NCI-H2227 (cell line): ENCODE results near the gene SLC38A3.
"Not testable (repeated sequence)": the region's sequence is repeated elsewhere in the genome, so short reads cannot be mapped to it uniquely, and the experiment has no call there.

ENCODE experiments used
- DNase-seq: peaks from one replicate; lab custom pipeline; 2025; ENCODE audit not compliant: unreplicated experiment; lab: John Stamatoyannopoulos, UW

Gene SLC38A3

DNA sequence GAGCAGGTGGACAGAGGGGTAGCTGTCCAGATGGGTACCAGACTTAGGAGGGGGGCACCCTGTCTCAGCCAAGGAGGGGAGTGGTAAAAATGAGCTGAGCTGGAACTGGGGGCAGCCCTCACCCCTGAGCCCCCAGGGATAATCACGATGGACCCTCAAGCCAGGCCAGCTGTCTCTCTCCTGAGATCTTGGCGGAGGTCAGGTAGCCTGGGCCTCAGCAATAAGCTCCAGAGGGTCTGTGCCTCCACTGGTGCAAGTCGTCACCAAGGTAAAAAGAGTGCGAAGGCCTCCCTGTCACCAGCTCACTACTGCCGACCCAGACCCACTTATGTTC lies 5.1 kb downstream of the SLC38A3 start:
- no peak for DNase-seq

DNA sequence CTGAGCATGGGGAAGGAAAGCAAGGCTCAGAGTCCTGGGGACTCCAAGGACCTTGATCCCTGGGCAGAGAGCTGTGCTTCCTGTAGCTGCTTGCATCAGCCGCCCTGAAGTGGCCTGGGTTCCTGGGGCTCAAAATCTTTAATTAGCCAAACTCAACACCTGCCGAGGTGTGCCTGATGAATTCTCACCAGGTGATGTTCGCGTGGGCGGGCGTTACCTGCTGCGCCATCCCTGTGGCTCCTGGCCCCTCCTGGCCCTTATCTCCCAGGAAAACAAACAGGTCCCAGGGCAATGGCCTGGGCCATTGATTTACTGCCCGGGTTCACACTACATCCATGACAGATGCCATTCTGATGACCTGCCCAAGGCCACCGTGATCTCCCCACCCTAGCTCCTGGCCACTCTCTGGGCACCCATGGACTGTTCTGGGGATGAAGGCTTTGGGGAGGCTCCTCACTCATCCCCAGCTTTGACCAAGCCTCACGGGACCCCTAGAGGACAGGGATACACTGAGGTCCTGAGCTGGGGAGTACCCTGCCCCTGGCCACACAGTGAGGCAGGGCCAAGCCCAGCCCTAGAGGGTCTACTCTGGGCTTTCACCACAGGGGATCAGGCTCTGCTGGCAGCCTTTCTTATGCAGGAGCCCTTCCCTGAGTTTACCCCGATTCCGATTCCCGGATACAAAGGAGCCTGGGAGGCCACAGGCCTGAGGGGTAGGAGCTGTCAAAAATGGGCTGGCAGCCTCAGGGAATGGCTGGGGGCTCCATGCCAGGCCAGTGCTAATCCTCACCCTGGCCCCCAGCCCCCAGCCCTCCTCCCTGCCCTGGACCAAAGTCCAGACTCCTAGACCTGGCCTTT lies 5.7 kb downstream of the SLC38A3 start:
- DNase-seq, result no peak

DNA sequence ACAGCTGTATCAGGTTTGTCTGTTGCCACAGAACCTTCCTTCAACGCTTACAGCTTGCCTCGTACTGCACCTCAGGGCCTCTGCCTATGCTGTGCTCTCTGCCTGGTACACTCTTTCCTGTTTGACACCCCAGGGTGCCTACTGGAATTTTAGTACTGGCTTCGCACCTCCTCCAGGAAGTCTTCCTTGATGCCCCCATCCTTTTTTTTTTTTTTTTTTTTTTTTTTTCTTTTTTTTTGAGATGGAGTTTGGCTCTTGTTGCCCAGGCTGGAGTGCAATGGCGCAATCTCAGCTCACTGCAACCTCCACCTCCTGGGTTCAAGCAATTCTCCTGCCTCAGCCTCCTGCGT lies 6.3 kb downstream of the SLC38A3 start:
- not testable (repeated sequence) for DNase-seq

DNA sequence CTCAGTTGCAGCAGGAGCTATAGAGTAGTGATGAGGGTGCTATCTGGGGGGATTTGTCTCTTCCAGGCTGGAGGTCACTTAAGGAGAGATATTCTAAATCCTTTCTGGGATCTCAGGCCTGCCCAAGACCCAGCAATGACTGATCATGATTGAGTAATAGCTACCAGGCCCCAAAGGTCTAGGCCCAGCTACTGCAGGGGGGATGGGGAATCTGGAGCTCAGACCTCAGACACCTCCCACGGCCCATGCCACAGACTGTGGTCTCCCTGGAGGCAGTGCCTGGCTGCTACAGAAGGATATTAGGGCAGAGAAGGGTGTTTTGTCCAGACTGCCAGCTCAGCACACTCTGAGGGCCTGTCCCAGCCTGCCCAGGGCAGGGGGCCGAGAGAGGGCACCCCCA lies 6.9 kb downstream of the SLC38A3 start:
- DNase-seq, result no peak

DNA sequence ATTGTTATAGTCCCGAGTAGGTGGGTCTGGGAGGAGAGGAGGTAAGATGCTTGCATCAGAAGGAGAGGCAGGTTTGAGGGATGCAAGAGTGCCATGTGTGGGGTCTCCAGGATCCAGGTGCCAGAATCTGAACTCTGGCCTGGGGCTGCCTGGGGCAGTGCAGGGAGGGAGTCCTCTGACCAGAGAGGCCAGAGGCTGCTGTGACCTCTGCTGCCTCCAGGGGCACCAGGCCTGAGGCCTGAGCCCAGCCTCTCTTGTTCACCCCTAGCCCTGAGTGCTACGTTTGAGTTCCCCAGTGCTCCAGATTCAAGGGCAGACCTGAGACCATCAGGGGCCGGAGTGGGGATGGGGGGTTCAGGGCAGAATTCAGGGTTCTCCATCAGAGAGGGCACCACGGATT lies 7.4 kb downstream of the SLC38A3 start:
- DNase-seq, result no peak

DNA sequence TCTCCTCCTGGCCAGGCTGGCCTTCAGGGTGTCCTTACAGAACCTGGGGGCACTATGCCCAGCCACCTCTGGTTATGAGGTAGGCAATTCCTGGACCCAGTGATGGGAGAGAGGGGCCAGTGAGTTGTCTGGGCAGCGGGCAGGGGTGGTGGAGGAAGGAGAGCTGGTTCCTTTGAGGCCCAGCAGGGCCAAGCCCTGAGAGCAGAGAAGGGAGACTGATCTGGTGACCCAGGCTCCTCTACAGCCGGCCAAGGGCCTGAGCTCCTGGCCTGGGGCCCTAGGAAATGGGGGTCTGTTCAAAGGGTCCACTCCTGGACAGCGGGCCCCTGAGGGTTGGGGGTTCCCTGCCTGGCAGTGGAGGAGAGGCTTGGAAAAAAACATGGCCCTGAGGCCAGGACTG lies 7.9 kb downstream of the SLC38A3 start:
- no peak for DNase-seq

DNA sequence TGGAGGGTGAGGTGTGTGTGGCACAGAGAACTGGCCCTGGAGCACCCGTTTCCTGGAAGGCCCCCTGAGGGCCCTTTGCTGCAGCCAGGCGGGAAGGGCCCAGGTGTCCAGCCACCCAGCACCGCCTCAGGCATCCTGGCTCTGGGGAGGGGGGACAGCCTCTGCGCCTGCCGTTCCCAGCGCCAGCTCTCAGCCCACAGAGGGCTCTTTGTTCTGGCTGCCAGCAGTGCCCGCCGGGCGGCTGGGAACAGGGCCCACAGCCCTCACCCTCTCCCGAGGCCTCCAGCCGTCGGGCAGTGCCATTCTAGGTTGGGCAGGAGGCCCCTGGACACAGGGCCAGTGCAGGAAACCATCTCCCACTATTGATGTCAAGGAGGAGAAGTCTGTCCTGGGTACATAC lies 8.3 kb downstream of the SLC38A3 start:
- no peak for DNase-seq

DNA sequence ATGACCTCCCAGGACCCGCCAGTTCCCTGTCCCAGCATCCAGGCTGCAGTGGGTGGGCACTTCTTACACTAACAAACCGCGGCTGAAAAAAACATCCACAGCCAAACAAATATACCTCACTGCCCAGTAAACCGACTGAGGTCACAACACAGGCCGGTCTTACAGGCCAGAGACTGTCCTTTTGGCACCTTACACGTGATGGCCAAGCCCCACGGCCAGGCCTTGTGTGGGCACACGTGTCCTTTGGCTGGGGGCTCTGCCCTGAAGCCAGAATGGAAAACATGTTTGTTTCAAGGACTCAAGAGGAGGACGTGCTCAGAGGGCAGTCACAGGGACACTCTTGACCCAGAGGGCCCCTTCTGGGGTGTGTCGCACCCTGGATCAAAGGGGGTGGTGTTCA lies 9.8 kb downstream of the SLC38A3 start:
- DNase-seq, result no peak

DNA sequence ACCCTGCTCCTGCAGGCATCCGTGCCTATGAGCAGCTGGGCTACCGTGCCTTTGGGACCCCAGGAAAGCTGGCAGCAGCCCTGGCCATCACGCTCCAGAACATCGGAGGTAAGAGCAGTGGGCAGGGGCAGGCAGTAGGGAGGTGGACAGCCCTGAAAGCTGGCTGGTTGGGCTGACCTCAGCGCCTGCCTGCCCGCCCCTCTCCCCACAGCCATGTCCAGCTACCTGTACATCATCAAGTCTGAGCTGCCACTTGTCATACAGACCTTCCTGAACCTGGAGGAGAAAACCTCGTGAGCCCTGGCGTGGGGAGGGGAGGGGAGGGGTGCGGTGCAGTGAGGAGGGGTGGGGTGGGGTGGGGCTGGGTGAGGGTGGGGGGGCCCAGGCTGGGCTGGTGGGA lies 10.5 kb downstream of the SLC38A3 start:
- no peak for DNase-seq

DNA sequence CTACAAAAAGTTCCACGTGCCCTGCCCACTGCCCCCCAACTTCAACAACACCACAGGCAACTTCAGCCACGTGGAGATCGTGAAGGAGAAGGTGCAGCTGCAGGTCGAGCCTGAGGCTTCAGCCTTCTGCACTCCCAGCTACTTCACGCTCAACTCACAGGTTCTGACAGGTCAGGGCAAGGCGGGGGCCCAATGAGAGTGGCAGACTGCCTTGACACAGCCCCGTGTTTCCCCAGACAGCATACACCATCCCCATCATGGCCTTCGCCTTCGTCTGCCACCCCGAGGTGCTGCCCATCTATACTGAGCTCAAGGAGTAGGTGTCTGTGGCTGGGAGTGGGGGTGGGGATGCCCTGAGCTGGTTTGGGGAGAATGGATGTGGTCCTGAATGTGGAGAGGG lies 12.6 kb downstream of the SLC38A3 start:
- DNase-seq, result no peak

DNA sequence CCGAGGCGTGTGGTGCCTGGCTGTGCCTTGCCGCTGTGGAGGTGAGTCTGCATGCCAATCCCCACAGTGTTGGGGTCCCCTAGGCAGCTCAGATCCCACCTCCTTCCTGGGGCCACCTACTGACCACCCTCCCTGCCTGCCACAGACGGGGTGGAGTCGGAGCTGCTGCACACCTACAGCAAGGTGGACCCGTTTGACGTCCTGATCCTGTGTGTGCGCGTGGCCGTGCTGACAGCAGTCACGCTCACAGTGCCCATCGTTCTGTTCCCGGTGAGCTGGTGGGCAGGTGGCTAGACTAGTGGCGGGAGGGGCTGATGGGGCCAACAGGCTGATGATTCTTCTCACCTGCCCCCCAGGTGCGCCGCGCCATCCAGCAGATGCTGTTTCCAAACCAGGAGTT lies 13.4 kb downstream of the SLC38A3 start:
- no peak for DNase-seq

DNA sequence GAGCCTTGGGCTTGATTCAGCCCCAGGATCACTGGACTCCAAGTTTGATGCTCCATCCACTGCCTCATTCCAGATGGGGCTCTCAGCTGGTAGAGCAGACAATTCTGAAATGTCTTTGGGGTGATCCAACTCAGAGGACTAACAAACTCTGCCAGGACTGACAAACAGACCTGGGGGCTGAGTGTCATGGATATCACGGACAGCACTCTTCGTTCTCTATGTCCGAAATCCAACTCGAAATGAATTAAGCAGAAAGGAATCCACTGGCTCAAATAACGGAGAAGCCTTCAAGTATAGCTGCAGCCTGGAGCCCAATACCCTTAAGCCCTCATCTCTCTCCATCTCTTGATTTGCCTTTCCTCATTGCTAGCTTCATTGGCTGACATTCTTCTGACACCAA lies 14.2 kb downstream of the SLC38A3 start:
- no peak for DNase-seq

DNA sequence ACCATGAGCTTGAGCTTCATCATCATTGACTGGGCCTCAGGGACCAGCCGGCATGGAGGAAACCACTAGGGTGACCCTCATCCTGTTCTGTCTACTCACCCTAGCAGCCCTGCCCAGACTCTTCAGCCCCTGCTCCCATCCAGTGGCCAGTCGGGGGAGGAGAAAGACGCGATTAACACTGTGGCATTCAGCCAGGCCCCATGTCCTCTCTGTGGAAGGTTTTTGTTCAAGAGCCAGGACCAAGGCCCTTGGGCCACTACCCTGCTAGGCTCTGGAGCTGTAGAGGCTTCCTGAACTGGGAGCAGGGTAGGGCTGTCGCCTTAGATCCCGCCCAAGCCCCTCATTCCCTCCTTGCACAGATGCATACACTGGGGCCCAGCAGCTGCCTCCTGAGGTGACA lies 15.0 kb downstream of the SLC38A3 start:
- DNase-seq, result no peak

DNA sequence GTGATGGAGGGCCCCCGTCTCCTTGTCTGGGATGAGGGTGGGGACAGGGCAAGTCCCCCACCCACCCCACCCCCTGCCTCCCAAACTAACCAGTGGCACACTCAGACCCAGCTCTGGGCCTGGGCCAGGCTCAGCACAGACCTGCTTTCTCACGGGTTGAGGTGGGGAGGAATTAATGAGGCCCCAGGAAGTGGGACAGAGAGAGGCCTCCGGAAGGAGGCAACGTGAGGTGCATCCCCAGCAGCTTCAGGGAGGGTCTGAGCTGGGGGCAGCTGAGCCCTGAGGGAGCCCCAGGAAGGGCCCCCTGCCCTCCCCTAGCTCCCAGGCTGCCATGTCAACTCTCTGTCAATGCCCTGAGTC lies 16.0 kb downstream of the SLC38A3 start:
- no peak for DNase-seq

DNA sequence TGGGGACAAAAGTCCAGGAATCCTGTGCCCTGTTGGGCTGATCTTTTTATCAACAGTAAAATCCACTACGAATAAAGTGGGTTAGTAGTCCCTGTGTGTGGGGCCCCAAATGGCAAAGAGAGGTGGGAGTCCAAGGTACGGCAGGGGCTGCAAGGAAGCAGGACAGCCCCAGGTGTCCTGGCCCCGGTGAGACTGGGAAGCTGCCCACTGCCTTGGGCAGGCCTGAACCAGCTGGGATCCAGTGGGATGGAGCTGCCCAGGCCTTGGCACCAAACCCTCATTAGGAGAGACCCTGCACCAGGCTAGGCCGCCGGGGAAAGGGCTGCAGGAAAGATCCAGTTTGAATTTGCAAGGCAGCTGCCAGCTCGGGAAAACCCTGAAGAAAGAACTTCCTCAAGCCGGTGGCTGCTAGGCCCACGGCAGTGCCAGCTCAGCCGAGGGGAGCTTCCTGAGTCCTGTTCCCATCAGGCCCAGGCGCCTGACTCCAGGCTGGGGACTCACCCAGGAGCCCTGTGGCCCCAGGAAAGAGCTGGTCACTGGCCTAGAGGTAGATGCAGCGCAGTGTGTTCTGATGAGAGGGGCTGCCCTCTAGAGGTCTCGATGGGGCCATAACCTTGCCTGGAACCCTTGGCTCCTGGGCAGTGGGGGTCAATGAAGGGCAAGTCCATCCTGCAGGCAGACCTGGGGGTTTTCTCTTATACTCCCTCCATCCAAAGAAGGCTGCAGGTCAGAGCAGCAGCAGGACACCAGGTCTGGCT lies 16.5 kb downstream of the SLC38A3 start:
- DNase-seq, result no peak

DNA sequence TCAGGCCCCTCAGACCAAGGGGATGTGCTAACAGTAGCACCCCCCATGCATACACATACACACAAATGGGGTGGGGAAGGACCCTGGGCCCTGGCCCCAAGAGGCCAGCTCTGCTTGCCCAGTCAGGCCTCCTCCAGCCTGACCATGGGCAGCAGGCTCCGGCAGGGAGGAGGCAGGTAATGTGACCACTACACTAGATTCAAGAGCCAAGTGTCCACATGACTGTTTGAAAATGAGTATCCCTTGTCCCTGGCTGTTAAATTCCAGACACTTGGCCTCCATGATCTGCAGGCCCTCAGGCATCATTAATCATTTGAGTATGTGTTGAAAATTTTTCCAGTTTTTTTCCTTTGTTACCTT lies 17.1 kb downstream of the SLC38A3 start:
- no peak for DNase-seq

DNA sequence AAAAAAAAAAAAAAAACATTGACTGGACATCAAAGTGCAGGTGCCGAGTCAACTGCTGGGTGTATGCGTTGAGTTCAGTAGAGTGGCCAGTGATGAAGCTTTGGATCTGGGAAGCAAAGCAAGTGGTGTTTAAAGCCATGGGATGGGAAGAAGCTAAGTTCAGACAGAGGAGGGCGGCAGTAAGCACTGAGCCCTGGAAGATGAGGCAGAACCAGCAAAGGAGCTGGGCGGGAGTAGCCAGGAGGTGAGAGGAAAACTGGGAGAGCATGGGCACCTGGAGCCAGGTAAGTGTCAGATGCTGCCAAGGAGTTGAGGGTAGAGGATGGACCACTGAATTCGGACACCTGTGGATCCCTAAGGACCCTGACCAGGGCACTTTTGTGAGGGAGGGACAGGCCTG lies 19.6 kb downstream of the SLC38A3 start:
- no peak for DNase-seq

DNA sequence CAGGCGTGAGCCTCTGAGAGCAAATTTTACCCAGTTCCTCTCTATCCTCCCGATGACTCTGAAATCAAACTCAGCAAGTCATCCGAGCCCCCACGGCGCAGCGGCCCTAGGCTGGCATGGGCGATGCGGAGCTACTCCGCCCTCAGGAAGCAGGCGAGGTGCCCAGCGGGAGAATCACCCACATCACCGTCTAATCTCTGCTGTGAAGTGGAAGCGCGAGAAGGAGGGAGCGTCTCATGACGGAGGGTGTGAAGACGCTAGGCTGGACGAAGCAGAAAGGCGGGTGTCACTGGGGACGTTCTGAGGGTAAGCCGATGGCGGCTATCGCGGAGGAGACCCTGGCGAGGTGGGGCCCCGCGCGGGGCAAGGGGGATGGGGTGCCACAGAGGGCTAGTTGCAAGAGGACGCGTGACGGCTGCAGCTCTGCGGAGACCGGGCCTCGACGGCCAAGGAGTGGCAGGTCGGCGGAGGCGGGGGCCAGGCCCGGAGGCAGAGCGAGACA lies 21.9 kb downstream of the SLC38A3 start:
- peak; percentile 71 for DNase-seq

DNA sequence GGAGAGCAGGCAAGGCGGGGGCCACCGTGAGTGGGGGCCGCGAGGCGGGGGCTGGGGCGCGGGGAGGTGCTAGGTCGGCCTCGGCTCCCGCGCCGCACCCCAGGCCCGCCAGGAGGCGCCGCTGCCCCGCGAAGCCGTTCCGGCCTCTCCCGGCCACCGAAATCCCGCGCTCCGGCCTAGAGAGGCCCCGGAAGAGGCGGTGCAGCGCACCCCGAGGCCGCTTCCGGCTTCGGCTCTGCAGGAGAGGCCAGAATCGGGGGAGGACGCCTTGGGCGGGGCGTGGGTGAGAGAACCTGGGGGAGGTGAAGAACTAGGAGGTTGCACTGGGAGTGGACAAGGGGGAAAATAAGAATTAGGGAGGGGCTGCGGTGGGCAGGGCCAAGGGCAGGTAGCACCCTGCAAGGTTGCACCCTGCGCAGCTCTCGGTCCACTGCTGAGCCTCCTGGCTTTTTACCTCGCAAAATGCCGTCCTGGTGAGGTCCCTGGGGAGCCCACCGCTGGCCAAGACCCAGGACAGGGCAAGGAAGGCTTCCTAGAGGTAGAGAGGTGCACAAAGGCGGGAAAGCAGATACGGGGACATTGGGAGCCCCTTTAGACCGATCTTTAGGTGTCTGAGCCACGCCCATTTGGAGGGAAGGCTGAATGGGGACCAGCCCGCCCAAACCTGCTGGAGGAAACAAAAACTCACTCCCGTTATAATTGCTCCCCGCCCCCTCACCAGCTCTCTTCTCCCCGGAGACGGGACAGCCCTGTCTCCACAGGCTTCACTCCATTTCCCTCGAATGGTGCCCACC lies 22.5 kb downstream of the SLC38A3 start:
- peak; percentile 95 for DNase-seq

DNA sequence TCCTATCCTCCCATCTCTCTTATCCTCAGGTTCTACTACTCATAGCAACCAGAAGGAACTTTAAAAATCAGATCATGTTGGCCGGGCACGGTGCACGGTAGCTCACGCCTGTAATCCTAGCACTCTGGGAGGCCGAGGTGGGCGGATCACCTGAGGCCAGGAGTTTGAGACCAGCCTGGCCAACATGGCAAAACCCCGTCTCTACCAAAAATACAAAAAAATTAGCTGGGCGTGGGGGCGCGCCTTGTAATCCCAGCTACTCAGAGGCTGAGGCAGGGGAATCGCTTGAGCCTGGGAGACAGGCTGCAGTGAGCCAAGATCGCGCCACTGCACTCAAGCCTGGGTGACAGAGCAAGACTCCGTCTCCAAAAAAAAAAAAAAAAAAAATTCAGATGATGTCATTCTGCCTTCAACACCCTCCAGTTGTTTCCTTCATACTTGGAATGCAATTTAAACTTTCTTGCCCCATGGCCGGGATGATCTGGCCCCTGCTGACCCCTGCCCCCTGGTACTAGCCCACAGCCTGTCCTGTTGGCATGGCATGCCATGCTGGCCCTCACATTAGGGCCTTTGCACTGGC lies 23.2 kb downstream of the SLC38A3 start:
- not testable (repeated sequence) for DNase-seq

DNA sequence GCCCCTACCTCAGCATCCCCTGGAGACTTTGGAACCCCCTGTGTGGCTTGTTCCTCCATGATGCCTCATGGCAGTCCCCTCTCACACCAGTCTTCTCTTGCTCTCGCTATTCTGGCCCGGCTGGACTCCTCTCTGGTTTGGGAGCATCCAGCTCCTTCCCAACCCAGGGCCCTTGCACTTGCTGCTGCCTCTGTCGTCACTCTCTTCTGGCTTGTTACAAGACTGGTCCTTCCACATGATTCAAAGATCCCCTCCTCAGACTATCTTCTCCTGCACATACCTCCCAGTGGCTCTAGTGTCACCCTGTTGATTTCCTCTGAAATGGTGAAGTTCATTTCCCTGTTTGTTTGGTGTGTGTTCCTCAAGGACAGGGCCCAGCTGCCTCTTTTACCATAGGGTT lies 24.4 kb downstream of the SLC38A3 start:
- no peak for DNase-seq
